ENCODE data around the gene NUMB. TPM values are rescaled to one million over a fixed set of nuclear protein-coding genes. Genes with fewer than 3 reads are reported as not detected.

The NUMB gene
- total and polyA plus RNA-seq, 9 donors, result 32.9 to 78.2 (median 67.6) TPM

DNA sequence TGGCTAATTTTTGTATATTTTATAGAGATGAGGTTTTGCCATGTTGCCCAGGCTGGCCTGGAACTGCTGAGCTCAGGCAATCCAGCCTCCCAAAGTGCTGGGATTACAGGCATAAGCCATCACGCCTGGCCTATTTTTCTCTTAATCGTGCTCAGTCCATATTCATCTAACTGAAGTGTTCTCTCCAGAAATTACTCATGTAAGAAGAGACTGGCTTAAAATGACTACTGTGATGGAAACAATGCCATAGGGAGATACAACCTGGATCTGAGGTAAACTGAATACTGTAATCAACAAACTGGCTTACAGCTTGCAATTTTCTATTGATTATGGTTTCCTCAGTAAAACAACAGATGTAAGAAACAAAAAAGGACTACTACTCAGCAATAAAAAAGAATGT, 21.1 kb downstream of the NUMB start:
- no peak overlapping the region for H3K4me3 ChIP-seq
- no peaks in the 10 kb centered on the region for H3K36me3 ChIP-seq
- no peak for TF ChIP-seq POLR2A (IDR thresholded peaks at IDR 0.05)
- TF ChIP-seq, protein P1, sequence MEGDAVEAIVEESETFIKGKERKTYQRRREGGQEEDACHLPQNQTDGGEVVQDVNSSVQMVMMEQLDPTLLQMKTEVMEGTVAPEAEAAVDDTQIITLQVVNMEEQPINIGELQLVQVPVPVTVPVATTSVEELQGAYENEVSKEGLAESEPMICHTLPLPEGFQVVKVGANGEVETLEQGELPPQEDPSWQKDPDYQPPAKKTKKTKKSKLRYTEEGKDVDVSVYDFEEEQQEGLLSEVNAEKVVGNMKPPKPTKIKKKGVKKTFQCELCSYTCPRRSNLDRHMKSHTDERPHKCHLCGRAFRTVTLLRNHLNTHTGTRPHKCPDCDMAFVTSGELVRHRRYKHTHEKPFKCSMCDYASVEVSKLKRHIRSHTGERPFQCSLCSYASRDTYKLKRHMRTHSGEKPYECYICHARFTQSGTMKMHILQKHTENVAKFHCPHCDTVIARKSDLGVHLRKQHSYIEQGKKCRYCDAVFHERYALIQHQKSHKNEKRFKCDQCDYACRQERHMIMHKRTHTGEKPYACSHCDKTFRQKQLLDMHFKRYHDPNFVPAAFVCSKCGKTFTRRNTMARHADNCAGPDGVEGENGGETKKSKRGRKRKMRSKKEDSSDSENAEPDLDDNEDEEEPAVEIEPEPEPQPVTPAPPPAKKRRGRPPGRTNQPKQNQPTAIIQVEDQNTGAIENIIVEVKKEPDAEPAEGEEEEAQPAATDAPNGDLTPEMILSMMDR (IDR thresholded peaks at IDR 0.05), result no peak
- no peak for TF ChIP-seq EP300 (IDR thresholded peaks at IDR 0.05)
- no peaks in the 10 kb centered on the region for H3K27me3 ChIP-seq
- DNase-seq, result no peak
- H3K27ac ChIP-seq, result no peak overlapping the region
- H3K9me3 ChIP-seq, result no peaks in the 10 kb centered on the region
- H3K4me1 ChIP-seq (ENCODE audit: insufficient read depth), result no peaks in the 10 kb centered on the region
- WGBS, 3 donors, result 95 to 99% (median 98%) methylated on average over 2 of the region's 2 CpGs
- intact Hi-C loops (cut with DNase I), result no loop called here

- H3K27me3 ChIP-seq, result no peaks in the 10 kb centered on the region
- no peak overlapping the region for H3K27ac ChIP-seq
- no peak for TF ChIP-seq EP300 (IDR thresholded peaks at IDR 0.05)
- H3K36me3 ChIP-seq, result no peaks in the 10 kb centered on the region
- DNase-seq, result no peak
- WGBS, 3 donors, result 87 to 91% (median 88%) methylated on average over 3 of the region's 3 CpGs
- H3K9me3 ChIP-seq, result no peaks in the 10 kb centered on the region
- no peak overlapping the region for H3K4me3 ChIP-seq
- H3K4me1 ChIP-seq (ENCODE audit: insufficient read depth), result no peaks in the 10 kb centered on the region
- intact Hi-C loops (cut with DNase I), result no loop called here
These were observed 26.2 kb downstream of the NUMB start for GRCh38 chr14:73432124-73432523.

DNA sequence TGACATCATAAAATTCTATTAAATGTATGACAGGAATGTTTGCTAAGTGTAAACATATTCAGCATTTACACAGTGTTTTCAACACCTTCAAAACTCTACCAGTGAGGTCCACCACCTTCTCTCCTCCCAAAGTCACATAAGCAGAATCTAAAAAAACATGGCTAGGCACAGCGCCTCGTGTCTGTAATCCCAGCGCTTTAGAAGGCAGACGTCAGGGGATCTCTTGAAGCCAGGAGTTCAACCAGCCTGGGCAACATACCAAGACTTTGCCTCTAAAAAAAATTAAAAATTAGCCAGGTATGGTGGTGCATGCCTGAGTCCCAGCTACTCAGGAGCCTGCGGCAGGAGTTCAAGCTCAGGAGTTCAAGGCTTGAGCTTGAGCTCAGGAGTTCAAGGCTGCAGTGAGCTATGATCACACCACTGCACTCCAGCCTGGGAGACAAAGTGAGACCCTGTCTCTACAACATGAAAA, 30.0 kb downstream of the NUMB start:
- no peaks in the 10 kb centered on the region for H3K36me3 ChIP-seq
- H3K27ac ChIP-seq, result no peak overlapping the region
- TF ChIP-seq POLR2A (IDR thresholded peaks at IDR 0.05), result no peak
- TF ChIP-seq EP300 (IDR thresholded peaks at IDR 0.05), result no peak
- no peaks in the 10 kb centered on the region for H3K27me3 ChIP-seq
- H3K4me3 ChIP-seq, result no peak overlapping the region
- peaks cover 1% of the 10 kb centered on the region for H3K4me1 ChIP-seq (ENCODE audit: insufficient read depth)
- intact Hi-C loops (cut with DNase I), result no loop called here
- no peaks in the 10 kb centered on the region for H3K9me3 ChIP-seq
- no peak for DNase-seq
- 52 to 66% (median 53%) methylated on average over 5 of the region's 5 CpGs for WGBS, 3 donors

- 47 to 69% (median 56%) methylated on average over 4 of the region's 4 CpGs for WGBS, 3 donors
- peaks cover 1% of the 10 kb centered on the region for H3K4me1 ChIP-seq (ENCODE audit: insufficient read depth)
- peak overlapping the region in 1 of 2 donors; percentile 37 for H3K27ac ChIP-seq
These were observed 30.7 kb downstream of the NUMB start for GRCh38 chr14:73427516-73428264.

GRCh38 chr14:73426877-73427276, 31.5 kb downstream of the NUMB start:
- TF ChIP-seq, protein P1 (IDR thresholded peaks at IDR 0.05), result no peak
- TF ChIP-seq POLR2A (IDR thresholded peaks at IDR 0.05), result no peak
- TF ChIP-seq EP300 (IDR thresholded peaks at IDR 0.05), result no peak
- Histone ChIP-seq H3K4me1 (ENCODE audit: insufficient read depth) (peaks cover 1% of the 10 kb centered on the region), H3K27ac (no peak overlapping the region), H3K9me3 (no peaks in the 10 kb centered on the region), H3K4me3 (no peak overlapping the region), H3K36me3 (no peaks in the 10 kb centered on the region), H3K27me3 (no peaks in the 10 kb centered on the region)
- 48 to 57% (median 55%) methylated on average over 5 of the region's 5 CpGs for WGBS, 3 donors
- intact Hi-C loops (cut with DNase I), result no loop called here
- no peak for DNase-seq

More at GRCh38 chr14:73427516-73428264, 30.7 kb downstream of the NUMB start:
- no peak for DNase-seq
- H3K4me3 ChIP-seq, result no peak overlapping the region
- TF ChIP-seq, protein P1 (IDR thresholded peaks at IDR 0.05), result no peak
- no peak for TF ChIP-seq POLR2A (IDR thresholded peaks at IDR 0.05)
- no peak for TF ChIP-seq EP300 (IDR thresholded peaks at IDR 0.05)
- H3K9me3 ChIP-seq, result no peaks in the 10 kb centered on the region
- intact Hi-C loops (cut with DNase I), result no loop called here
- H3K36me3 ChIP-seq, result no peaks in the 10 kb centered on the region
- no peaks in the 10 kb centered on the region for H3K27me3 ChIP-seq
